HFFc6 (cell line): ENCODE measurements around the gene PAM16. TPM values are rescaled to one million over a fixed set of nuclear protein-coding genes. Genes with fewer than 3 reads are reported as not detected.

ENCODE experiments used
- DNase-seq: peaks from one replicate; pipeline ENCODE4 v3.0.0-alpha.2; 2018
- H3K27ac Mint-ChIP-seq: 2 replicates; pipeline ENCODE4 v1.8.0; 2020; ENCODE audit warnings: mild to moderate bottlenecking, mixed read lengths
- H3K27me3 Mint-ChIP-seq: 2 replicates; pipeline ENCODE4 v1.8.0; 2021; ENCODE audit warnings: mild to moderate bottlenecking, moderate library complexity, mixed read lengths; ENCODE audit not compliant: insufficient read depth
- H3K36me3 Mint-ChIP-seq: 2 replicates; pipeline ENCODE4 v1.8.0; 2021; ENCODE audit warnings: low read depth, mixed read lengths
- H3K4me1 Mint-ChIP-seq: 2 replicates; pipeline ENCODE4 v1.8.0; 2020; ENCODE audit warnings: low read depth, mixed read lengths
- H3K4me3 Mint-ChIP-seq: 2 replicates; pipeline ENCODE4 v1.8.0; 2020; ENCODE audit warnings: mild to moderate bottlenecking, moderate library complexity, mixed read lengths
- H3K9me3 Mint-ChIP-seq: 2 replicates; pipeline ENCODE4 v1.8.0; 2020; ENCODE audit warnings: mild to moderate bottlenecking, mixed read lengths
- CTCF ChIP-seq: fragments of 200-600 bp; sonication (generic); IDR thresholded peaks from 2 replicates; pipeline ENCODE4 v1.5.0; 2021; ENCODE audit warnings: antibody characterized with exemption, mild to moderate bottlenecking
- total RNA-seq, 6 experiments: library from RNA; stranded (reverse); fragmentation: NEBNext Ultra II Directional; extraction: Animal tissue kit (Norgen Biotek cat#: 25700); gene quantifications; 2 replicates in 1 of 6; 3 replicates in 5 of 6; pipeline ENCODE4 v1.2.3, GENCODE V29; 2021

Gene PAM16
- total RNA-seq, 6 experiments from 2014 or later, result 44.9 to 50.8 (median 46.1) TPM

DNA sequence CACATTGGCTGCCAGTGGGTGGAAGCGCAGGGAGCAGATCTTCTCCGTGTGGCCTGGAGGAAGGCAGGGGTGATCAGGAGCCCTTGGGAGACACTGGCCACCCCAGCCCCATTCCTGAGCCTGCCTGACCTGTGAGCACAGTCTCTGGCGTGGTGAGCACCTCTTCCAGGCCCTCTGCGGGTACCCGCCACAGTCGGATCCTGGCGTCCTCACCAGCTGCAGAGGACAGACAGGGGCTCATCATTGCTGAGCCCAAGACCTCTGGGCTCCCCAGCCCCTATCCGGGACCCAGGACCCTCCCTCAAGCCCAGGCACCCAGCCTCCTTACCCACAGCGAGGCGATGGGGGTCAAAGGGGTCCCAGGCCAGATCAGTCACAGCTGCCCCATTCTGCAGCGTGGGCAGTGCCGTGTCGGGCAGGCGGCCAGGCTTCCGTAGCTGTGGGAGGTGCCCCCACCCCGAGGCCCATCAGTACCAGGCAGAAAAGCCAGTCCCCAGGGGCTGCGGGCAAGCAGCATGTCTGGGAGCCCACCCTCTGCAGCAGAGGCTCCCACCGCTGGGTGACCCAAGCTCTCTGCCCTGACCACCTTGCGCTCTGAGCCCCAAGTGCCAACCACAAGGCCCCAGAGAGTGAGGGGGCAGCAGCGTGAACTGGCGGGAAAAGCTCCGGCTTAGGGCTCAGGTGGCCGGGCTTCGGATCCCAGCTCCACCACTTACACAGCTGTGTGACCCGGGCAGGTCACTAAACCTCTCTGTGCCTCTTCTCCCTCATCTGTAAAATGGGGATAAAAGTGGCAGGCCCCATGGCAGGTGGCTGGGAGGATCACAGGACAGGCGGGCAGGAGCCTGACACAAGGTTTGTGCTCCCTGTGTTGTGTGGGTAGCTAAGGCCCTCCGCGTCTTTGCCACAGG is 10.2 kb upstream of the PAM16 start:
- Mint-ChIP-seq H3K36me3 (no peaks in the 10 kb centered on the region), H3K27me3 (no peaks in the 10 kb centered on the region), H3K4me3 (no peak overlapping the region), H3K9me3 (no peaks in the 10 kb centered on the region), H3K4me1 (no peaks in the 10 kb centered on the region), H3K27ac (no peak overlapping the region)
- DNase-seq, result no peak
- TF ChIP-seq CTCF, result no peak

DNA sequence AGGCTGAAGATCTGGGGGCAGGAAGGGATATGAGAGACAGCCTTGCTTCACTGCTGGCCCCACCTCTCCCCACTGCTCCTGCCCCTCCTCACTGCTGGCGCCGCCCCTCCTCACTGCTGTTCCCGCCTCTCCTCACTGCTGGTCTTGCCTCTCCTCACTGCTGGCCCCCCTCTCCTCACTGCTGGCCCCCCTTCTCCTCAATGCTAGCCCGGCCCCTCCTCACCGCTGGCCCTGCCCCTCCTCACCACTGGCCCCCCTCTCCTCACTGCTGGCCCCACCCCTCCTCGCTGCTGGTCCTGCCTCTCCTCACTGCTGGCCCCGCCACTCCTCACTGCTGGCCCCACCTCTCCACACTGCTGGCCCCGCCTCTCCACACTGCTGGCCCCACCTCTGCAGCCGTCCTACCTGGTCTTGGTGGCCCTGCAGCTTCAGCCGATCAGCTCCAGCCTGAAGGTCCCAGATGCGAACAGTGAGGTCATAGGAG is 9.5 kb upstream of the PAM16 start:
- Mint-ChIP-seq H3K27ac (no peak overlapping the region), H3K4me1 (no peaks in the 10 kb centered on the region), H3K9me3 (no peaks in the 10 kb centered on the region), H3K36me3 (no peaks in the 10 kb centered on the region), H3K27me3 (no peaks in the 10 kb centered on the region), H3K4me3 (no peak overlapping the region)
- no peak for TF ChIP-seq CTCF
- no peak for DNase-seq

- TF ChIP-seq CTCF, result no peak
- no peak for DNase-seq
- Mint-ChIP-seq H3K27ac (no peak overlapping the region), H3K4me1 (no peaks in the 10 kb centered on the region), H3K9me3 (no peaks in the 10 kb centered on the region), H3K36me3 (no peaks in the 10 kb centered on the region), H3K27me3 (no peaks in the 10 kb centered on the region), H3K4me3 (no peak overlapping the region)
These were observed 8.8 kb upstream of the PAM16 start for GRCh38 chr16:4359914-4360313.

GRCh38 chr16:4358831-4359561 is 7.9 kb upstream of the PAM16 start:
- Mint-ChIP-seq H3K4me1 (peaks cover under 1% of the 10 kb centered on the region; the same call in 1 of the 2 replicates), H3K27ac (no peak overlapping the region), H3K36me3 (no peaks in the 10 kb centered on the region), H3K4me3 (no peak overlapping the region), H3K27me3 (no peaks in the 10 kb centered on the region), H3K9me3 (no peaks in the 10 kb centered on the region)
- peak; percentile 100 for TF ChIP-seq CTCF
- DNase-seq, result no peak

- no peak for DNase-seq
- Mint-ChIP-seq H3K4me1 (peaks cover 8% of the 10 kb centered on the region), H3K27ac (no peak overlapping the region), H3K27me3 (no peaks in the 10 kb centered on the region), H3K9me3 (no peaks in the 10 kb centered on the region), H3K36me3 (no peaks in the 10 kb centered on the region), H3K4me3 (no peak overlapping the region)
- no peak for TF ChIP-seq CTCF
These were observed 7.1 kb upstream of the PAM16 start for GRCh38 chr16:4358236-4358635.
